B cell (primary cell): ENCODE results near the gene PARS2. TPM values are rescaled to one million over a fixed set of nuclear protein-coding genes. Genes with fewer than 3 reads are reported as not detected.

Source experiments
- ATAC-seq: fragments of 200-7000 bp; cut with Tn5 transposase; one replicate; pipeline ENCODE4 v1.10.0; 2021; ENCODE audit warnings: low read depth, mild to moderate bottlenecking, moderate number of reproducible peaks, moderate library complexity
- CTCF ChIA-PET: fragments of 350-600 bp; sonication (Branson Sonifier 250); formaldehyde crosslinking; loops from one replicate; lab custom pipeline; 2021; ENCODE audit warnings: antibody characterized with exemption, inconsistent platforms; lab: Charles Lee
- POLR2A ChIA-PET: fragments of 350-600 bp; sonication (Branson Sonifier 250); formaldehyde crosslinking; loops from one replicate; lab custom pipeline; 2021; ENCODE audit warnings: antibody characterized with exemption; lab: Charles Lee
- DNase-seq: peaks from one replicate; pipeline ENCODE4 v3.0.0; 2013
- H2AFZ ChIP-seq: 2 replicates; pipeline ENCODE4 v1.6.1; 2012; ENCODE audit warnings: mild to moderate bottlenecking, low read depth, low read length; ENCODE audit not compliant: insufficient read depth, poor library complexity, severe bottlenecking
- H3K27ac ChIP-seq, 2 donors: 1 replicate in 1 of 2; 2 replicates in 1 of 2; pipeline ENCODE4 v1.5.1; 2012 to 2013; ENCODE audit warnings: low read length in 2 of 2, mild to moderate bottlenecking in 2 of 2, moderate library complexity in 1 of 2
- H3K27me3 ChIP-seq, 4 experiments: fragments of 200-600 bp in 1 of 4; sonication (generic) in 1 of 4; replicated peaks in 1 of 4; 1 replicate in 2 of 4; 2 replicates in 2 of 4; pipeline versions ENCODE4 v1.6.1 to v1.7.0; 2013 to 2016; ENCODE audit warnings: low read length in 3 of 4, mild to moderate bottlenecking in 2 of 4, mixed read lengths in 1 of 4, moderate library complexity in 1 of 4; ENCODE audit not compliant: insufficient read depth in 4 of 4, control insufficient read depth in 3 of 4; ENCODE audit errors: control extremely low read depth in 1 of 4
- H3K36me3 ChIP-seq, 2 experiments: replicated peaks in 1 of 2; 1 replicate in 1 of 2; 2 replicates in 1 of 2; pipeline versions ENCODE4 v1.6.1 to v1.7.1; 2013; ENCODE audit warnings: low read length in 1 of 2; ENCODE audit not compliant: insufficient read depth in 2 of 2, control insufficient read depth in 1 of 2; ENCODE audit errors: control extremely low read depth in 1 of 2, extremely low read depth in 1 of 2
- H3K4me1 ChIP-seq, 2 donors: fragments of 200-600 bp in 1 of 2; sonication (generic) in 1 of 2; 1 replicate in 1 of 2; 2 replicates in 1 of 2; pipeline versions ENCODE4 v1.5.1 to v1.6.1; 2013 to 2017; ENCODE audit warnings: low read length in 2 of 2; ENCODE audit not compliant: control insufficient read depth in 2 of 2, insufficient read depth in 2 of 2
- H3K4me2 ChIP-seq: replicated peaks from 2 replicates; pipeline ENCODE3; 2012; ENCODE audit warnings: mild to moderate bottlenecking, low read depth, low read length; ENCODE audit not compliant: poor library complexity, severe bottlenecking
- H3K4me3 ChIP-seq, 5 experiments: fragments of 200-600 bp in 1 of 5; sonication (generic) in 1 of 5; 1 replicate in 3 of 5; 2 replicates in 2 of 5; pipeline versions ENCODE4 v1.5.1 to v1.7.0; 2011 to 2016; ENCODE audit warnings: low read length in 4 of 5, mild to moderate bottlenecking in 4 of 5, low read depth in 2 of 5, control low read depth in 1 of 5, moderate library complexity in 1 of 5; ENCODE audit not compliant: insufficient read depth in 1 of 5; ENCODE audit errors: control extremely low read depth in 1 of 5, extremely low read depth in 1 of 5
- H3K79me2 ChIP-seq: fragments of 200-600 bp; sonication (generic); one replicate; pipeline ENCODE4 v1.6.0; 2016; ENCODE audit warnings: low read length; ENCODE audit not compliant: control insufficient read depth, insufficient read depth
- H3K9ac ChIP-seq: fragments of 200-600 bp; sonication (generic); 2 replicates; pipeline ENCODE4 v1.6.1; 2017; ENCODE audit warnings: mild to moderate bottlenecking, low read length, moderate library complexity
- H3K9me3 ChIP-seq, 3 donors: one replicate each; pipeline versions ENCODE4 v1.6.1 to v1.7.1; 2013; ENCODE audit warnings: low read length in 2 of 3; ENCODE audit not compliant: control insufficient read depth in 2 of 3, insufficient read depth in 1 of 3; ENCODE audit errors: control extremely low read depth in 1 of 3
- H4K20me1 ChIP-seq: 2 replicates; pipeline ENCODE4 v1.6.0; 2012; ENCODE audit warnings: mild to moderate bottlenecking, low read length; ENCODE audit not compliant: insufficient read depth, control insufficient read depth, poor library complexity, severe bottlenecking
- H3K27ac Mint-ChIP-seq: one replicate; pipeline ENCODE4 v1.8.0; 2021; ENCODE audit warnings: mixed read lengths
- H3K27me3 Mint-ChIP-seq: one replicate; pipeline ENCODE4 v1.8.0; 2021; ENCODE audit warnings: mixed read lengths
- H3K4me1 Mint-ChIP-seq: one replicate; pipeline ENCODE4 v1.8.0; 2021; ENCODE audit warnings: mixed read lengths
- H3K4me3 Mint-ChIP-seq: one replicate; pipeline ENCODE4 v1.8.0; 2021; ENCODE audit warnings: mixed read lengths
- H3K9me3 Mint-ChIP-seq: one replicate; pipeline ENCODE4 v1.8.0; 2022; ENCODE audit warnings: mixed read lengths; ENCODE audit not compliant: insufficient read depth
- CTCF ChIP-seq: fragments of 200-600 bp; IDR thresholded peaks from one replicate; pipeline ENCODE4 v1.8.0; 2022; ENCODE audit warnings: antibody characterized with exemption, mild to moderate bottlenecking
- EZH2 ChIP-seq: IDR thresholded peaks from 2 replicates; pipeline ENCODE4 v1.6.1; 2012; ENCODE audit warnings: borderline replicate concordance, low read depth, mild to moderate bottlenecking, moderate library complexity, low read length; ENCODE audit not compliant: insufficient read depth, poor library complexity, severe bottlenecking
- WGBS: methylation state at CpG from one replicate; pipeline ENCODE4 v1.1.5; 2013; ENCODE audit warnings: missing lambda C conversion rate; ENCODE audit not compliant: insufficient coverage; 5-methylcytosine and 5-hydroxymethylcytosine counted together
- intact Hi-C: fragments of 100-400 bp; cut with micrococcal nuclease; formaldehyde crosslinking; loops from one replicate; pipeline ENCODE4 v1.10.0; 2022
- polyA plus RNA-seq: library from polyadenylated mRNA; depleted of rRNA; stranded (reverse); fragments of >200 nt; gene quantifications from 2 replicates; pipeline ENCODE4 v1.2.3, GENCODE V29; 2012
- total RNA-seq, 2 donors: library from RNA; stranded (reverse); fragments of 120-200 nt in 1 of 2; gene quantifications; 1 replicate in 1 of 2; 2 replicates in 1 of 2; pipeline versions ENCODE4 v1.2.3 to v1.2.4, GENCODE V29; 2013 to 2022

Gene PARS2
- total and polyA plus RNA-seq, 2 donors (not counting 1 experiment from before 2014, with no cell fraction given), result 1.00 to 4.9 TPM

- no peaks in the 10 kb centered on the region for H4K20me1 ChIP-seq
- no peaks in the 10 kb centered on the region for H3K4me1 Mint-ChIP-seq
- intact Hi-C loops, result no loop called here
- DNase-seq, result no peak
- H3K9ac ChIP-seq, result no peak overlapping the region
- H3K27me3 Mint-ChIP-seq, result peaks cover 3% of the 10 kb centered on the region
- no peaks in the 10 kb centered on the region for H3K27me3 ChIP-seq
- no peaks in the 10 kb centered on the region for H3K79me2 ChIP-seq
- no peak for TF ChIP-seq CTCF
- no peak for TF ChIP-seq EZH2
- no peak overlapping the region for H3K27ac ChIP-seq
- CTCF ChIA-PET, result no interaction called here
- no peak overlapping the region for H3K4me3 ChIP-seq
- no peaks in the 10 kb centered on the region for H3K9me3 ChIP-seq
- no peak overlapping the region for H3K27ac Mint-ChIP-seq
- H3K4me2 ChIP-seq, result no peak overlapping the region
- no peaks in the 10 kb centered on the region for H3K4me1 ChIP-seq
- ATAC-seq, result no peak
- H3K9me3 Mint-ChIP-seq, result no peaks in the 10 kb centered on the region
- H2AFZ ChIP-seq, result no peak overlapping the region
- H3K4me3 Mint-ChIP-seq, result no peak overlapping the region
- POLR2A ChIA-PET, result no interaction called here
- H3K36me3 ChIP-seq, result peaks cover 0 to 22% of the 10 kb centered on the region in 2 experiments
- WGBS, result 88% methylated on average over 4 of the region's 4 CpGs
Measured at GRCh38 chr1:54745864-54746263, 18.5 kb downstream of the PARS2 start.

- no peaks in the 10 kb centered on the region for H3K79me2 ChIP-seq
- DNase-seq (no peak), ATAC-seq (no peak)
- H3K36me3 ChIP-seq, result peaks cover 0 to 26% of the 10 kb centered on the region in 2 experiments
- no peak overlapping the region for H3K9ac ChIP-seq
- no peaks in the 10 kb centered on the region for H3K27me3 ChIP-seq
- Mint-ChIP-seq H3K9me3 (no peaks in the 10 kb centered on the region), H3K27ac (no peak overlapping the region), H3K27me3 (peaks cover 3% of the 10 kb centered on the region), H3K4me1 (no peaks in the 10 kb centered on the region), H3K4me3 (no peak overlapping the region)
- ChIA-PET POLR2A (no interaction called here), CTCF (no interaction called here)
- no peak overlapping the region for H2AFZ ChIP-seq
- H3K4me3 ChIP-seq, result no peak overlapping the region
- no peaks in the 10 kb centered on the region for H3K9me3 ChIP-seq
- intact Hi-C loops, result no loop called here
- TF ChIP-seq EZH2, result no peak
- no peak for TF ChIP-seq CTCF
- 96% methylated on average over 6 of the region's 6 CpGs for WGBS
- H3K27ac ChIP-seq, result no peak overlapping the region
- H3K4me1 ChIP-seq, result no peaks in the 10 kb centered on the region
- no peak overlapping the region for H3K4me2 ChIP-seq
- H4K20me1 ChIP-seq, result no peaks in the 10 kb centered on the region
Measured at GRCh38 chr1:54745274-54745673, 19.0 kb downstream of the PARS2 start.
